HepG2 (cell line): ENCODE measurements around the gene TREX2. TPM values are rescaled to one million over a fixed set of nuclear protein-coding genes. Genes with fewer than 3 reads are reported as not detected.

Experiments used
- ATAC-seq: fragments of 200-7000 bp; cut with Tn5 transposase; 3 replicates; pipeline ENCODE4 v1.9.1; 2020; ENCODE audit warnings: mild to moderate bottlenecking, moderate library complexity
- BruUV-seq: library from RNA; stranded (reverse); fragments of 400-500 nt; replicated peaks from 2 replicates; lab custom pipeline; 2021; lab: Mats Ljungman, UMichigan
- CTCF ChIA-PET: fragments of 300-600 bp; formaldehyde crosslinking; extraction: SDS; loops from one replicate; lab custom pipeline; 2021; ENCODE audit warnings: low total read pairs, inconsistent platforms, low intra/inter-chr PET ratio; lab: Yijun Ruan, JAX
- POLR2A ChIA-PET: fragments of 350-600 bp; sonication (Branson Sonifier 250); formaldehyde crosslinking; loops from one replicate; lab custom pipeline; 2020; ENCODE audit warnings: antibody characterized with exemption, inconsistent platforms; lab: Yijun Ruan, JAX
- DNase-seq: peaks from one replicate; pipeline ENCODE4 v3.0.0-alpha.2; 2015; ENCODE audit warnings: low spot score
- FAIRE-seq: peaks from 3 replicates; lab custom pipeline; 2011; peaks lifted over from hg19 to GRCh38; lab: Jason Lieb, UNC
- H2AFZ ChIP-seq: one replicate; pipeline ENCODE4 v1.6.1; 2011; ENCODE audit warnings: low read length, inconsistent platforms
- H3K27ac ChIP-seq: fragments of 300-600 bp; 3 replicates; pipeline ENCODE4 v1.8.0; 2011; ENCODE audit warnings: mixed run types, mild to moderate bottlenecking, mixed read lengths, low read length, inconsistent platforms; ENCODE audit not compliant: insufficient read depth; ENCODE audit errors: extremely low read length
- H3K27me3 ChIP-seq, 2 experiments: fragments of 200-600 bp in 1 of 2; 2 replicates in 1 of 2; 3 replicates in 1 of 2; pipeline versions ENCODE4 v1.6.0 to v1.8.0; 2011; ENCODE audit warnings: low read length in 2 of 2, mild to moderate bottlenecking in 2 of 2, moderate library complexity in 2 of 2, inconsistent platforms in 1 of 2; ENCODE audit not compliant: insufficient read depth in 2 of 2, control insufficient read depth in 1 of 2
- H3K36me3 ChIP-seq, 2 experiments: fragments of 200-600 bp in 1 of 2; replicated peaks in 1 of 2; 2 replicates in 1 of 2; 3 replicates in 1 of 2; pipeline versions ENCODE4 v1.5.1 to v1.8.0; 2011; ENCODE audit warnings: low read length in 2 of 2, inconsistent platforms in 1 of 2; ENCODE audit not compliant: insufficient read depth in 2 of 2, control insufficient read depth in 1 of 2
- H3K4me1 ChIP-seq: 2 replicates; pipeline ENCODE4 v1.5.1; 2012; ENCODE audit warnings: low read length, inconsistent platforms; ENCODE audit not compliant: insufficient read depth
- H3K4me2 ChIP-seq: 2 replicates; pipeline ENCODE4 v1.6.0; 2011; ENCODE audit warnings: low read depth, low read length, inconsistent platforms
- H3K4me3 ChIP-seq, 3 experiments: fragments of 200-600 bp in 1 of 3; sonication (generic), shearing (Covaris generic) in 1 of 3; replicated peaks in 1 of 3; 2 replicates each; pipeline ENCODE4 v1.5.1; 2011 to 2016; ENCODE audit warnings: low read length in 3 of 3, inconsistent platforms in 2 of 3, low read depth in 2 of 3, mild to moderate bottlenecking in 2 of 3, control low read depth in 1 of 3, mixed read lengths in 1 of 3; ENCODE audit not compliant: insufficient read depth in 1 of 3
- H3K79me2 ChIP-seq: one replicate; pipeline ENCODE4 v1.6.1; 2011; ENCODE audit warnings: low read length, inconsistent platforms; ENCODE audit not compliant: insufficient read depth
- H3K9ac ChIP-seq: 2 replicates; pipeline ENCODE4 v1.6.0; 2011; ENCODE audit warnings: mild to moderate bottlenecking, low read depth, low read length, inconsistent platforms; ENCODE audit not compliant: insufficient read depth
- H3K9me3 ChIP-seq: 2 replicates; pipeline ENCODE4 v1.5.1; 2012; ENCODE audit warnings: mild to moderate bottlenecking, low read length
- H4K20me1 ChIP-seq: 2 replicates; pipeline ENCODE4 v1.6.0; 2011; ENCODE audit warnings: inconsistent platforms, mild to moderate bottlenecking, low read length, moderate library complexity; ENCODE audit not compliant: insufficient read depth
- BORCS8-MEF2B ChIP-seq: sonication (generic); formaldehyde crosslinking; IDR thresholded peaks from 2 replicates; pipeline ENCODE4 v1.8.0; 2022; ENCODE audit warnings: mild to moderate bottlenecking, missing genetic modification reagents
- MATR3 ChIP-seq: sonication (generic); formaldehyde crosslinking; IDR thresholded peaks from 2 replicates; pipeline ENCODE4 v1.4.0; 2020; ENCODE audit warnings: missing genetic modification reagents
- NR3C1 ChIP-seq: sonication (generic); formaldehyde crosslinking; IDR thresholded peaks from 2 replicates; pipeline ENCODE4 v1.4.0; 2020; ENCODE audit warnings: missing genetic modification reagents
- SRSF9 ChIP-seq: fragments of 200-400 bp; formaldehyde crosslinking; IDR thresholded peaks from 2 replicates; pipeline ENCODE4 v1.6.1; 2018; ENCODE audit warnings: borderline replicate concordance, mild to moderate bottlenecking, low read depth, low read length; ENCODE audit not compliant: insufficient read depth, poor library complexity, severe bottlenecking
- ZNF207 ChIP-seq: fragments of 450-650 bp; IDR thresholded peaks from 2 replicates; pipeline ENCODE4 v1.6.1; 2016; ENCODE audit warnings: antibody characterized with exemption, borderline replicate concordance
- ZNF225 ChIP-seq: sonication (generic); formaldehyde crosslinking; IDR thresholded peaks from 2 replicates; pipeline ENCODE4 v1.4.0; 2020; ENCODE audit warnings: mild to moderate bottlenecking, missing genetic modification reagents
- ZNF552 ChIP-seq: sonication (generic); formaldehyde crosslinking; IDR thresholded peaks from 2 replicates; pipeline ENCODE4 v1.9.0; 2022; ENCODE audit warnings: missing genetic modification reagents, mild to moderate bottlenecking, borderline replicate concordance
- WGBS: methylation state at CpG from one replicate; pipeline ENCODE4 v1.1.6; 2017; ENCODE audit warnings: low lambda C conversion rate; 5-methylcytosine and 5-hydroxymethylcytosine counted together
- in situ Hi-C: cut with HindIII; loops from 2 replicates; pipeline ENCODE4 v1.10.0; 2017; ENCODE audit warnings: low pct_unique_long_range_greater_than_20kb; ENCODE audit not compliant: extremely low pct_ligation_motif_present
- intact Hi-C: fragments of 100-400 bp; cut with micrococcal nuclease; formaldehyde crosslinking; loops from one replicate; pipeline ENCODE4 v1.10.0; 2022; ENCODE audit not compliant: unreplicated experiment
- polyA plus RNA-seq, 8 experiments: library from polyadenylated mRNA; depleted of rRNA in 3 of 8; stranded (reverse) in 7 of 8; unstranded in 1 of 8; fragments of >200 nt; fragmentation: Illumina TruSeq in 4 of 8; extraction: Trizol in 4 of 8; gene quantifications; 2 replicates each; pipeline versions ENCODE4 v1.2.1 to v1.2.3, GENCODE V29; 2011 to 2016; ENCODE audit warnings: low read depth in 4 of 8, missing spikeins in 1 of 8, mixed read lengths in 1 of 8; ENCODE audit not compliant: insufficient read depth in 1 of 8
- total RNA-seq, 5 experiments: library from RNA; depleted of rRNA; stranded (reverse); fragments of >200 nt; fragmentation: Illumina TruSeq; extraction: Trizol; gene quantifications; 2 replicates each; pipeline ENCODE4 v1.2.3, GENCODE V29; 2016; ENCODE audit warnings: low read depth in 1 of 5
- TF ChIP-seq, protein P1 (sequence below): sonication (generic); formaldehyde crosslinking; IDR thresholded peaks from 2 replicates; pipeline ENCODE4 v1.4.0; 2020; ENCODE audit warnings: missing genetic modification reagents
- TF ChIP-seq, protein P2 (sequence below): sonication (generic); formaldehyde crosslinking; IDR thresholded peaks from 2 replicates; pipeline ENCODE4 v1.4.0; 2020; ENCODE audit warnings: mild to moderate bottlenecking, missing genetic modification reagents, borderline replicate concordance

Gene TREX2
- total and polyA plus RNA-seq, 2 of the 13 experiments (the other 11 are each of a cell fraction or from before 2014, with no cell fraction given) = 0.13 to 0.18 TPM

DNA sequence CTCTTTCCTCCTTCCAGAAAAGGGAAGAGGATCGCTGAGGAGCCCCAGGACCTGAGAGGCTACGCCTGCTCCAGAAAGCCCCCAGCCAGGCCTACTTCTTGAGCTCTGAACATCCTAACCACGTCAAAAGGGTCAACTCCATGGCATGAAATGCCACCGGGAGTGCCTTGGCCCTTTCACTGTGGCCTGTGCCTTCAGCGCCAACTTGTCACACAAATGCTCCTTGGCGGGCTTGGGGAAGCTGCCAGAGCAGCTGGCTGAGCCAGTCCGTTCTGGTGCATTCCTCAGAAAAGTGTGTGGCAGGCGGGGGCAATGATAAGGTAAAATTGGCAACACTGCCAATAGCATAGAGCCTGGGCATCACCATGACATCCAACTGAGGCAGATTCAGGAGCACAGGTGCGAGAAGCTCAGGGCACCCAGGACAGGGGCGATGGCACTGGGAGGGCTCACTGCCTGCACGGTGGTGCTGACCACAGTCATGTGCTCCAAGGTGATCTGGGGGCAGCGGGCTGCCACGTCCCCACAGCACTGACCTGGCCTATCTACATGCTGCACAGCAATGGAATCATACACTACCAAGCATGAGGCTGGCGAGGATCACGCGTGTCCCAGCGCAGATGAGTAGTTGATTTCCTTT lies 12.1 kb upstream of the TREX2 start:
- POLR2A ChIA-PET = no interaction called here
- no peaks in the 10 kb centered on the region for H3K79me2 ChIP-seq
- intact Hi-C loops = no loop called here
- 98% methylated on average over 5 of the region's 17 CpGs for WGBS
- CTCF ChIA-PET = no interaction called here
- H3K4me3 ChIP-seq = no peak overlapping the region
- BruUV-seq = no TSS peak
- H3K27me3 ChIP-seq = no peaks in the 10 kb centered on the region
- in situ Hi-C loops = loop anchor here (10.0 kb wide), 1 partner anchor 47 kb away; no protein-coding TSS in a partner anchor
- DNase-seq (no peak), FAIRE-seq (no peak), ATAC-seq (no peak)
- H3K36me3 ChIP-seq = peaks cover 0 to 1% of the 10 kb centered on the region in 2 experiments; a peak in 1 of 5 replicates
- no peak overlapping the region for H3K4me2 ChIP-seq
- no peaks in the 10 kb centered on the region for H3K4me1 ChIP-seq
- no peaks in the 10 kb centered on the region for H4K20me1 ChIP-seq
- TF ChIP-seq NR3C1 (CRISPR knock-in tag) (no peak), BORCS8-MEF2B (CRISPR knock-in tag) (no peak), ZNF552 (CRISPR knock-in tag) (no peak), ZNF207 (no peak), MATR3 (CRISPR knock-in tag) (no peak), ZNF225 (CRISPR knock-in tag) (no peak), SRSF9 (no peak)
- TF ChIP-seq, protein P1, sequence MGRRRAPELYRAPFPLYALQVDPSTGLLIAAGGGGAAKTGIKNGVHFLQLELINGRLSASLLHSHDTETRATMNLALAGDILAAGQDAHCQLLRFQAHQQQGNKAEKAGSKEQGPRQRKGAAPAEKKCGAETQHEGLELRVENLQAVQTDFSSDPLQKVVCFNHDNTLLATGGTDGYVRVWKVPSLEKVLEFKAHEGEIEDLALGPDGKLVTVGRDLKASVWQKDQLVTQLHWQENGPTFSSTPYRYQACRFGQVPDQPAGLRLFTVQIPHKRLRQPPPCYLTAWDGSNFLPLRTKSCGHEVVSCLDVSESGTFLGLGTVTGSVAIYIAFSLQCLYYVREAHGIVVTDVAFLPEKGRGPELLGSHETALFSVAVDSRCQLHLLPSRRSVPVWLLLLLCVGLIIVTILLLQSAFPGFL (CRISPR knock-in tag) = no peak
- TF ChIP-seq, protein P2, sequence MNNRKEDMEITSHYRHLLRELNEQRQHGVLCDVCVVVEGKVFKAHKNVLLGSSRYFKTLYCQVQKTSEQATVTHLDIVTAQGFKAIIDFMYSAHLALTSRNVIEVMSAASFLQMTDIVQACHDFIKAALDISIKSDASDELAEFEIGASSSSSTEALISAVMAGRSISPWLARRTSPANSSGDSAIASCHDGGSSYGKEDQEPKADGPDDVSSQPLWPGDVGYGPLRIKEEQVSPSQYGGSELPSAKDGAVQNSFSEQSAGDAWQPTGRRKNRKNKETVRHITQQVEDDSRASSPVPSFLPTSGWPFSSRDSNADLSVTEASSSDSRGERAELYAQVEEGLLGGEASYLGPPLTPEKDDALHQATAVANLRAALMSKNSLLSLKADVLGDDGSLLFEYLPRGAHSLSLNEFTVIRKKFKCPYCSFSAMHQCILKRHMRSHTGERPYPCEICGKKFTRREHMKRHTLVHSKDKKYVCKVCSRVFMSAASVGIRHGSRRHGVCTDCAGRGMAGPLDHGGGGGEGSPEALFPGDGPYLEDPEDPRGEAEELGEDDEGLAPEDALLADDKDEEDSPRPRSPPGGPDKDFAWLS = no peak
- H3K9ac ChIP-seq = no peak overlapping the region
- no peak overlapping the region for H2AFZ ChIP-seq
- no peaks in the 10 kb centered on the region for H3K9me3 ChIP-seq
- no peak overlapping the region for H3K27ac ChIP-seq
